K562 (cell line): ENCODE data around the gene GAPDH. TPM values are rescaled to one million over a fixed set of nuclear protein-coding genes. Genes with fewer than 3 reads are reported as not detected.
A peak's percentile ranks its signal among the peaks of the same experiment; 100 is the strongest.

Experiments
- ARID2 ChIP-seq: fragments of 450-650 bp; IDR thresholded peaks from 2 replicates; pipeline ENCODE4 v1.6.1; 2017; ENCODE audit warnings: antibody characterized with exemption, mild to moderate bottlenecking
- ETV1 ChIP-seq: fragments of 450-650 bp; conservative IDR thresholded peaks from 2 replicates; pipeline ENCODE4 v1.6.1; 2016; ENCODE audit warnings: missing genetic modification characterization, control low read depth, low read depth, missing compliant biosample characterization
- JUNB ChIP-seq: fragments of 450-650 bp; formaldehyde crosslinking; conservative IDR thresholded peaks from 2 replicates; pipeline ENCODE4 v1.4.0; 2020; ENCODE audit warnings: mild to moderate bottlenecking
- MCM3 ChIP-seq: fragments of 450-650 bp; IDR thresholded peaks from 2 replicates; pipeline ENCODE4 v1.6.1; 2016
- NONO ChIP-seq, 2 experiments: fragments of 200-400 bp in 1 of 2; fragments of 450-650 bp in 1 of 2; formaldehyde crosslinking in 1 of 2; IDR thresholded peaks; 2 replicates each; pipeline ENCODE4 v1.6.1; 2017; ENCODE audit warnings: low read depth in 2 of 2, mild to moderate bottlenecking in 2 of 2, moderate library complexity in 2 of 2, low read length in 1 of 2
- NRF1 ChIP-seq, 2 experiments: fragments of 450-650 bp; IDR thresholded peaks in 1 of 2; conservative IDR thresholded peaks in 1 of 2; 2 replicates each; pipeline ENCODE4 v1.6.1; 2014; ENCODE audit warnings: mild to moderate bottlenecking in 2 of 2
- SIX5 ChIP-seq, 2 experiments: IDR thresholded peaks; 2 replicates each; pipeline ENCODE4 v1.6.1; 2011; ENCODE audit warnings: low read length in 2 of 2, borderline replicate concordance in 1 of 2, low read depth in 1 of 2, mild to moderate bottlenecking in 1 of 2, moderate library complexity in 1 of 2; ENCODE audit not compliant: insufficient read depth in 1 of 2
- polyA plus RNA-seq, 8 experiments: library from polyadenylated mRNA; depleted of rRNA in 4 of 8; stranded (reverse) in 5 of 8; unstranded in 3 of 8; fragments of >200 nt; fragmentation: Nextera tagmentation in 2 of 8; fragmentation: Illumina TruSeq in 1 of 8; extraction: Ambion mirVana in 2 of 8; extraction: Trizol in 1 of 8; gene quantifications; 2 replicates each; pipeline versions ENCODE4 v1.2.1 to v1.2.3, GENCODE V29; 2011 to 2014; ENCODE audit warnings: inconsistent platforms in 1 of 8, missing spikeins in 1 of 8
- total RNA-seq, 7 experiments: library from RNA; depleted of rRNA in 6 of 7; stranded (reverse); fragments of >200 nt in 6 of 7; fragmentation: Illumina TruSeq in 2 of 7; extraction: Trizol in 2 of 7; gene quantifications; 2 replicates each; pipeline versions ENCODE4 v1.2.1 to v1.2.3, GENCODE V29; 2011 to 2021; ENCODE audit warnings: low replicate concordance in 1 of 7
- TF ChIP-seq, protein P1 (sequence below): fragments of 450-650 bp; IDR thresholded peaks from 2 replicates; pipeline ENCODE4 v1.6.1; 2016; ENCODE audit warnings: mild to moderate bottlenecking, moderate library complexity

The GAPDH gene
- total and polyA plus RNA-seq, 9 of the 15 experiments (the other 6 are each of a cell fraction or from before 2014, with no cell fraction given): 2,206 to 6,793 (median 4,217) TPM

DNA sequence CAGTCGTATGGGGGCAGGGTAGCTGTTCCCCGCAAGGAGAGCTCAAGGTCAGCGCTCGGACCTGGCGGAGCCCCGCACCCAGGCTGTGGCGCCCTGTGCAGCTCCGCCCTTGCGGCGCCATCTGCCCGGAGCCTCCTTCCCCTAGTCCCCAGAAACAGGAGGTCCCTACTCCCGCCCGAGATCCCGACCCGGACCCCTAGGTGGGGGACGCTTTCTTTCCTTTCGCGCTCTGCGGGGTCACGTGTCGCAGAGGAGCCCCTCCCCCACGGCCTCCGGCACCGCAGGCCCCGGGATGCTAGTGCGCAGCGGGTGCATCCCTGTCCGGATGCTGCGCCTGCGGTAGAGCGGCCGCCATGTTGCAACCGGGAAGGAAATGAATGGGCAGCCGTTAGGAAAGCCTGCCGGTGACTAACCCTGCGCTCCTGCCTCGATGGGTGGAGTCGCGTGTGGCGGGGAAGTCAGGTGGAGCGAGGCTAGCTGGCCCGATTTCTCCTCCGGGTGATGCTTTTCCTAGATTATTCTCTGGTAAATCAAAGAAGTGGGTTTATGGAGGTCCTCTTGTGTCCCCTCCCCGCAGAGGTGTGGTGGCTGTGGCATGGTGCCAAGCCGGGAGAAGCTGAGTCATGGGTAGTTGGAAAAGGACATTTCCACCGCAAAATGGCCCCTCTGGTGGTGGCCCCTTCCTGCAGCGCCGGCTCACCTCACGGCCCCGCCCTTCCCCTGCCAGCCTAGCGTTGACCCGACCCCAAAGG, 804 bp downstream of the GAPDH start (continued):
- TF ChIP-seq, protein P1, sequence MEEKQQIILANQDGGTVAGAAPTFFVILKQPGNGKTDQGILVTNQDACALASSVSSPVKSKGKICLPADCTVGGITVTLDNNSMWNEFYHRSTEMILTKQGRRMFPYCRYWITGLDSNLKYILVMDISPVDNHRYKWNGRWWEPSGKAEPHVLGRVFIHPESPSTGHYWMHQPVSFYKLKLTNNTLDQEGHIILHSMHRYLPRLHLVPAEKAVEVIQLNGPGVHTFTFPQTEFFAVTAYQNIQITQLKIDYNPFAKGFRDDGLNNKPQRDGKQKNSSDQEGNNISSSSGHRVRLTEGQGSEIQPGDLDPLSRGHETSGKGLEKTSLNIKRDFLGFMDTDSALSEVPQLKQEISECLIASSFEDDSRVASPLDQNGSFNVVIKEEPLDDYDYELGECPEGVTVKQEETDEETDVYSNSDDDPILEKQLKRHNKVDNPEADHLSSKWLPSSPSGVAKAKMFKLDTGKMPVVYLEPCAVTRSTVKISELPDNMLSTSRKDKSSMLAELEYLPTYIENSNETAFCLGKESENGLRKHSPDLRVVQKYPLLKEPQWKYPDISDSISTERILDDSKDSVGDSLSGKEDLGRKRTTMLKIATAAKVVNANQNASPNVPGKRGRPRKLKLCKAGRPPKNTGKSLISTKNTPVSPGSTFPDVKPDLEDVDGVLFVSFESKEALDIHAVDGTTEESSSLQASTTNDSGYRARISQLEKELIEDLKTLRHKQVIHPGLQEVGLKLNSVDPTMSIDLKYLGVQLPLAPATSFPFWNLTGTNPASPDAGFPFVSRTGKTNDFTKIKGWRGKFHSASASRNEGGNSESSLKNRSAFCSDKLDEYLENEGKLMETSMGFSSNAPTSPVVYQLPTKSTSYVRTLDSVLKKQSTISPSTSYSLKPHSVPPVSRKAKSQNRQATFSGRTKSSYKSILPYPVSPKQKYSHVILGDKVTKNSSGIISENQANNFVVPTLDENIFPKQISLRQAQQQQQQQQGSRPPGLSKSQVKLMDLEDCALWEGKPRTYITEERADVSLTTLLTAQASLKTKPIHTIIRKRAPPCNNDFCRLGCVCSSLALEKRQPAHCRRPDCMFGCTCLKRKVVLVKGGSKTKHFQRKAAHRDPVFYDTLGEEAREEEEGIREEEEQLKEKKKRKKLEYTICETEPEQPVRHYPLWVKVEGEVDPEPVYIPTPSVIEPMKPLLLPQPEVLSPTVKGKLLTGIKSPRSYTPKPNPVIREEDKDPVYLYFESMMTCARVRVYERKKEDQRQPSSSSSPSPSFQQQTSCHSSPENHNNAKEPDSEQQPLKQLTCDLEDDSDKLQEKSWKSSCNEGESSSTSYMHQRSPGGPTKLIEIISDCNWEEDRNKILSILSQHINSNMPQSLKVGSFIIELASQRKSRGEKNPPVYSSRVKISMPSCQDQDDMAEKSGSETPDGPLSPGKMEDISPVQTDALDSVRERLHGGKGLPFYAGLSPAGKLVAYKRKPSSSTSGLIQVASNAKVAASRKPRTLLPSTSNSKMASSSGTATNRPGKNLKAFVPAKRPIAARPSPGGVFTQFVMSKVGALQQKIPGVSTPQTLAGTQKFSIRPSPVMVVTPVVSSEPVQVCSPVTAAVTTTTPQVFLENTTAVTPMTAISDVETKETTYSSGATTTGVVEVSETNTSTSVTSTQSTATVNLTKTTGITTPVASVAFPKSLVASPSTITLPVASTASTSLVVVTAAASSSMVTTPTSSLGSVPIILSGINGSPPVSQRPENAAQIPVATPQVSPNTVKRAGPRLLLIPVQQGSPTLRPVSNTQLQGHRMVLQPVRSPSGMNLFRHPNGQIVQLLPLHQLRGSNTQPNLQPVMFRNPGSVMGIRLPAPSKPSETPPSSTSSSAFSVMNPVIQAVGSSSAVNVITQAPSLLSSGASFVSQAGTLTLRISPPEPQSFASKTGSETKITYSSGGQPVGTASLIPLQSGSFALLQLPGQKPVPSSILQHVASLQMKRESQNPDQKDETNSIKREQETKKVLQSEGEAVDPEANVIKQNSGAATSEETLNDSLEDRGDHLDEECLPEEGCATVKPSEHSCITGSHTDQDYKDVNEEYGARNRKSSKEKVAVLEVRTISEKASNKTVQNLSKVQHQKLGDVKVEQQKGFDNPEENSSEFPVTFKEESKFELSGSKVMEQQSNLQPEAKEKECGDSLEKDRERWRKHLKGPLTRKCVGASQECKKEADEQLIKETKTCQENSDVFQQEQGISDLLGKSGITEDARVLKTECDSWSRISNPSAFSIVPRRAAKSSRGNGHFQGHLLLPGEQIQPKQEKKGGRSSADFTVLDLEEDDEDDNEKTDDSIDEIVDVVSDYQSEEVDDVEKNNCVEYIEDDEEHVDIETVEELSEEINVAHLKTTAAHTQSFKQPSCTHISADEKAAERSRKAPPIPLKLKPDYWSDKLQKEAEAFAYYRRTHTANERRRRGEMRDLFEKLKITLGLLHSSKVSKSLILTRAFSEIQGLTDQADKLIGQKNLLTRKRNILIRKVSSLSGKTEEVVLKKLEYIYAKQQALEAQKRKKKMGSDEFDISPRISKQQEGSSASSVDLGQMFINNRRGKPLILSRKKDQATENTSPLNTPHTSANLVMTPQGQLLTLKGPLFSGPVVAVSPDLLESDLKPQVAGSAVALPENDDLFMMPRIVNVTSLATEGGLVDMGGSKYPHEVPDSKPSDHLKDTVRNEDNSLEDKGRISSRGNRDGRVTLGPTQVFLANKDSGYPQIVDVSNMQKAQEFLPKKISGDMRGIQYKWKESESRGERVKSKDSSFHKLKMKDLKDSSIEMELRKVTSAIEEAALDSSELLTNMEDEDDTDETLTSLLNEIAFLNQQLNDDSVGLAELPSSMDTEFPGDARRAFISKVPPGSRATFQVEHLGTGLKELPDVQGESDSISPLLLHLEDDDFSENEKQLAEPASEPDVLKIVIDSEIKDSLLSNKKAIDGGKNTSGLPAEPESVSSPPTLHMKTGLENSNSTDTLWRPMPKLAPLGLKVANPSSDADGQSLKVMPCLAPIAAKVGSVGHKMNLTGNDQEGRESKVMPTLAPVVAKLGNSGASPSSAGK: no peak; the same call in 1 of the 2 replicates
- TF ChIP-seq SIX5 (IDR thresholded peaks at IDR 0.05; ENCODE audit: borderline replicate concordance in 1 of 2, insufficient read depth in 1 of 2, low read depth in 1 of 2, low read length in 2 of 2): no peak
- peak; percentile 69 to 76 for TF ChIP-seq NRF1 (conservative IDR thresholded peaks at IDR 0.05 in 1 of 2, IDR thresholded peaks at IDR 0.05 in 1 of 2)
- no peak for TF ChIP-seq ARID2
- 0 out of 2 replicates have a peak, but pooled peaks have one; percentile 10 for TF ChIP-seq ETV1 (tag)
- no peak for TF ChIP-seq JUNB
- no peak for TF ChIP-seq MCM3
- TF ChIP-seq NONO (IDR thresholded peaks at IDR 0.05; ENCODE audit: low read depth in 2 of 2, low read length in 1 of 2): no peak; a peak in 1 of 4 replicates
